Pulmonary artery endothelial cell (primary cell): ENCODE measurements around the gene NSMCE1. TPM values are rescaled to one million over a fixed set of nuclear protein-coding genes. Genes with fewer than 3 reads are reported as not detected.
"Not testable (repeated sequence)": the region's sequence is repeated elsewhere in the genome, so short reads cannot be mapped to it uniquely, and the experiment has no call there.

Experiments
- DNase-seq: peaks from one replicate; pipeline ENCODE4 v3.0.0-alpha.2; 2011; ENCODE audit warnings: low read depth, low spot score
- total RNA-seq: library from RNA; depleted of rRNA; stranded (reverse); fragments of >200 nt; gene quantifications from 2 replicates; pipeline ENCODE4 v1.2.3, GENCODE V29; 2014

NSMCE1 gene
- total RNA-seq, 1 donor from 2014 or later: 59.7 TPM

DNA sequence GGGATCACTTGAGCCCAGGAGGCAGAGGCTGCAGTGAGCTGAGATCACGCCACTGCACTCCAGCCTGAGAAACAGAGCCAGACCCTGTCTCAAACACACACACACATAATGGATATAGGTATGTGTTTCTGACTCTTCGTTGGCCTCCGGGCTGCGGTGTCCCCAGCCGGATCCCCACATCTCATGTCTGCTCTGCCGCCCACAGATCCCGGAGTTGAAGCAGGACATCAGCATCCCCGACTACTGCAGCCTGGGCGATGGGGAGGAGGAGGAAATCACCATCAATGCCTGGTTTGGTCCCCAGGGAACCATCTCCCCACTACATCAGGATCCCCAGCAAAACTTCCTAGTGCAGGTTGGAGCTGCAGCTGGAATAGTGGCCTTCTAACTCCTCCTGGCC, 49.8 kb downstream of the NSMCE1 start:
- no peak for DNase-seq

DNA sequence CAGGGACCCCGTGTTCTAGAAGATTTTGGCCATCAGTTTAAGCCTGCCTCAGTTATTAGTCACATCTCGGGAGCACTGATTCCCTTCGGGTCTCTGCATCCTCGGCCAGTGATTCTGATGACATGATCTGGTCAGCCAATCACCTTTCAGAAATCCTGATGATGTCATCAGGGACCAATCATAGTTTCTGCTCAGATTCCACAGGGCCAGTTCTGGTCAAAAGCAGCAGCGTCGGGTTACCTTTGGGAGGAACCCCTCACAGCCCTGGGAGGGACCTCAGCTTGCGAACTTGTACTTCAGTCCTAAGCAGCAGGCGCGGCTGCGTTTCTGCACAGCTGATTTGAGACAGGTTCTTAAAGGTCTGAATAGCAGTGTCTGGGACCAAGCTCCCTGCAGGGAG, 51.3 kb downstream of the NSMCE1 start:
- DNase-seq: no peak

DNA sequence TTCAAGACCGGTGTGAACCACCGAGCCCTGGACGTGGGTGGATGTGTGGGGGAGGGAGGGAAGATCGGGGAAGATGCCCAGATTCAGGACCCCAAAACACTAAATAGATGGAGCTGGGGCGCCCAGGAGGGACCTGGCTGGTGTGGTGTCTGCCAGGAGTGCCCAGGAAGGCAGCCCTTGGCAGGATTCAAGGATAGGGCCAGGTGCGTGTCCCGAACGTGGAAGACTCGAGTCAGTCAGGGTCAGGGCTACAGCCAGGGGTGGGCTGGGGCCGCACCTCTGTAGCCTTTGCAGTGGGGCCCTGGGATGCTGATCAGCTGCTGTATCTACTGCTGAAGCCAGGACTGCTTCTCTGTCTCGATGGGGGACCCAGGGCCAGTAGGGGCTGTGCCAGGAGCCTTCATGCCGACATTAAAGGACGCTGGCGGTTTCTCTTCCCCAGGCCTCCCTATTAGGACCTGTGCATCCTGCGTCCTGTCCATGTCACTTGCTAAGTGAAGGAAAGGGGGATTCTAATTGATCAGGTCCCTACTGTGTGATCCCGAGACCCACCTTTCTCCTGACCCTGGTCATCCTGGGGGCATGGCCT, 52.2 kb downstream of the NSMCE1 start:
- DNase-seq: no peak

DNA sequence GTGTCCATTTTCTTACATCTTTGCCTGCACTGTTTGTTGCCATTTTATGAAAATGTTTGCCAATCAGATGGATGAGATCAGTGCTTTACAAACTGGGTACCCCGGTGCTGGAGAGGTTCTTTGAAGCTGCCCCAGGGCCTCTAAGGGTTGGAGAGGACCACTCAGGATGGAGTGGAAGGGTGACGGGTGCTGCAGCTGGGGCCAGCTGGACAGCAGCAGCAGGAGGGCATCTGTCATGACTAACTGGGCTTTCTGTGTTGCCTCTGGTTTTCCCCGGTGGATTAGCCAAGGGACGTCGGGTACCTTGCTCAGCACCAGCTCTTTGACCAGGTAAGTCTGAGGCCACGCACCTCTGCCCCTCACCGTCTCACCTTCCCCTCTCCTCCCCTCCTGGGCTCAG, 52.9 kb downstream of the NSMCE1 start:
- no peak for DNase-seq

DNA sequence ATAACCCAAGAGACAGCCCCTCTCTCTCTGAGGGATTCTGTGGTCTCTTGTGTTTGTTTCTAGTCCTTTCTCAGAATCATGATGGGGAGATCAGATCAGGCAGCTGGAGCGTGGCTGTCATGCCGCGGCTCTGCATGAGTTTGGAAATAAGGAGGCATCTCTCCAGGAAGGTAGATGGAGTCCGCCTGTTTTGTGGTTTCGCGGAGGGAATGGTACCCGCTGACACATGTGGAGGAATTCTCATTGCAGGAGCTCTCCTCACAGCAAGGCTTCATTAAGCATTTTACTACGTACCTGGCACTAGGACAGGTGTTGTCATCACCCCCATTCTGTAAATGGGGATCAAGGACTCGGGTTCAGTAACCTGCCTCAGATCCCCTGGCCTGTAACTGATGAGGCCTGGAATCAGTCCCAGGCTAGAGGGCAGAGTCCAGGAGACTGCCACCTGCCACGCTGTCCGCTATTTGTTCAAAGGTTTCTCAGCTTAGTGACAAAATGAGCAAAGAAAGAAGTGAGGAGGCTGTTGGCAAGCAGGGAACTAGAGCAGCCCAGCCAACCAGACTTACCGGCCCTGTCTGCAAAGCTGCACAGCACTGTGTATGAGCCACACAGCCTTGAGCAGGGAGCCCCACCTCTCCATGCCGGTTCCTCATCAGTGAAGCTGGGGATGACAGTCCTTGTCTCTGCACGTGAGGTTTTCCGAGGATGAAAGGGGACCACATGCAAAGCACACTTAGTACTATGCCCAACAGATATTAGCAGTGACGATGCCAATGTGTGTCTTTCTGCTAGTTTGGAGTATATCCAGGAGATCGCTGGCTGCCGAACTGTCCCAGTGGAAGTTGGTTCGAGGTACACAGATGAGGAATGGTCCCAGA, 54.2 kb downstream of the NSMCE1 start:
- DNase-seq: no peak

DNA sequence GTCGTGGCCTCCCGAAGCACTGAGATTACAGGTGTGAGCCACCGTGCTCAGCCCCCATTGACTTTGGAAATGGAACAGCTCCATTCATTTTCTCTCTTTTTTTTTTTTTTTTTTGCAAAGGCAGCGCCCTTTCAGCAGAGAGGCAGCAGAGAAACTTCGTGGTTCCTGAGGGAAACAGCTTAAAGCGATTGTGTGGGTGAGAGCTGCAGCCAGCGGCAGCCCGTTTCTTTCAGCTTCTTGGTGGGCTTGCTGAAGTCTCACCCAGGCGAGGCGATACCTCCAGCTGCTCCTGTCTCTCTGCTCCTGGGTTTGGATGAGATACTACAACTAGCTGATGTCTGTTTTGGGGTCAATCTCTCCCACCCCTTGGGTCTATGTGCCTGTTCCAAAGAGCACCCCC, 57.5 kb downstream of the NSMCE1 start:
- DNase-seq: no peak

DNA sequence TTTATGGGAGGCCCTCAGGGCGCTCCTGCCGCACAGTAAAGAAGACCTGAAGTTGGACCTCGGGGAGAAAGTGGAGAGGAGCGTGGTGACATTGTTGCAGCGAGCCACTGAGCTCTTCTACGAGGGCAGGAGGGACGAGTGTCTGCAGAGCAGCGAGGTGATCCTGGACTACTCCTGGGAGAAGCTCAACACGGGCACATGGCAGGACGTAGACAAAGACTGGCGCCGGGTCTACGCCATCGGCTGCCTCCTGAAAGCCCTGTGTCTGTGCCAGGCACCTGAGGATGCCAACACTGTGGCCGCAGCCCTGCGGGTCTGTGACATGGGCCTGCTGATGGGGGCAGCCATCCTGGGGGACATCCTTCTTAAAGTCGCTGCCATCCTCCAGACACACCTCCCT, 58.4 kb downstream of the NSMCE1 start:
- DNase-seq: no peak

DNA sequence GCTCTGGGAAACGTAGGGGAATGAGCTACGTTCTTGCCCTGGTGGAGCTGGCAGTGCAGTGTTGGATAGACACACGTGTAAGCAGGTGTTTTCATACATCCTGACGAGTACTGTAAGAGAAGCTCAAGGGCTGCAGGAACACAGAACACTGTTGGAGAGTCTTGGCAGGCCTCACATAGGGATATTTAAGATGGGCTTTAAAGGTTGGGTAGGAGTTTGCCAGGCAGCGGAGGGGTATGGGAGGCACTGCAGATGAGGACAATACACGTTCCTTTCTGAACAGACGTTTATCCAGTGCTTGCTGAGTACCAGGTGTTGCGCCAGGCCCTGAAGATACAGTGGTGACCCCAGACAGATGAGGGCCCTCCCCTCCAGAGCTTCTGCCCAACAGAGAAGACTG, 59.0 kb downstream of the NSMCE1 start:
- DNase-seq: no peak

DNA sequence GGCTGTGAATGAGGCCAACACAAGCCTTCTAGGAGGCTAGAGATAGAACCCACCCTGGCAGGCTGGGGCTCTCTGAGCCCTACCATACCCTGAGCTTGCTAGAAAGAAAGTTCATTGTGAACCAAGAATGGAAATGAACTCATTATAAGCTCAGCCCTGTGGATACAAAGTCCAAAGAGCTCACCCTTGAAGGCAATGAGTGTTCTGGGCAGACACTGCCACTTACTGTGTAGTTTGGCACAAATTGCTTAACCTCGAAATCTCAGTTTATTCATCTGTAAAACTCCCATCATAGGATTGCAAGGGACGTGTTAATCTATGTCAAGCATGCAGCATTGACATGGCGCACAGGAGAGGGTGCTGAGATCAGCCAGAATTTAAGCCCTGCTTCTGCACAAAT, 59.8 kb downstream of the NSMCE1 start:
- DNase-seq: no peak

DNA sequence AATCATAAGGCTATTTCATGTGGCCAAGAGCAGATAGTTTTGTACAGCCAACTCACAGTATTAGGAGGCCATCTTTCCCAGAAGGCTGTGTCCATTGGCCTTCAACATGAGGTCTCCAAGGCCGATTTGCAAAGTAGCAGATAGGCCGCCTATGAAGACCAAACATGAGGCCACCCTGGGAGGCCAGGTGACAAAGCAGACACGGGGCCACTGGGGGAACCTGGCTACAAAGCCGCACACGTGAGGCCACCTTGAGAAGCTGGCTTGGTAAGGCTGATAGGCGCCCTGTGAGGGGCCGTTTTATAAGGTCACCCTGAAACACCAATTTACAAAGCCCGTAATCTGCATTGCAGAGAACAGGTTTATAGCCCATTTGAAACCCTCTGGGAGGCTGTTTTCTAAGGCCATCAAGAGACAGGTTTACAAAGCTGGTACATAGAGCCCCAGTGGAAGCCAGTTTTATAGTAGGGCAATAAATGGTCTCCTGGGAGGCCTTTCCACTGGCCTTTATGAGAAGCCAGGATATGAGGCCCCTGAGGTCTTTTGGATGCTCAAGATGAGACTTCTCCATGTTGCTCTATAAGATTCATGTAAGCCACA, 60.4 kb downstream of the NSMCE1 start:
- DNase-seq: no peak

DNA sequence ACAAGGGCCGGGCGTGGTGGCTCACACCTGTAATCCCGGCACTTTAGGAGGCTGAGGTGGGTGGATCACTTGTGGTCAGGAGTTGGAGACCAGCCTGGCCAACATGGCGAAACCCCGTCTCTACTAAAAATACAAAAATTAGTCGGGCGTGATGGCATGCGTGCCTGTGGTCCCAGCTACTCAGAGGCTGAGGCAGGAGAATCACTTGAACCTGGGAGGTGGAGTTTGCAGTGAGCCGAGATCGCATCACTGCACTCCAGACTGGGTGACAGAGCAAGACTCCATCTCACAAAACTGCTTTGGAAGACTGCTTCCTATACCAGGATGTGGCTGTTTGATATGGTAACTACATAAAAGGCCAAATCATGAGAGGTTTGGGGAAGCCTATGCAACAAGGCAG, 61.5 kb downstream of the NSMCE1 start:
- not testable (repeated sequence) for DNase-seq

DNA sequence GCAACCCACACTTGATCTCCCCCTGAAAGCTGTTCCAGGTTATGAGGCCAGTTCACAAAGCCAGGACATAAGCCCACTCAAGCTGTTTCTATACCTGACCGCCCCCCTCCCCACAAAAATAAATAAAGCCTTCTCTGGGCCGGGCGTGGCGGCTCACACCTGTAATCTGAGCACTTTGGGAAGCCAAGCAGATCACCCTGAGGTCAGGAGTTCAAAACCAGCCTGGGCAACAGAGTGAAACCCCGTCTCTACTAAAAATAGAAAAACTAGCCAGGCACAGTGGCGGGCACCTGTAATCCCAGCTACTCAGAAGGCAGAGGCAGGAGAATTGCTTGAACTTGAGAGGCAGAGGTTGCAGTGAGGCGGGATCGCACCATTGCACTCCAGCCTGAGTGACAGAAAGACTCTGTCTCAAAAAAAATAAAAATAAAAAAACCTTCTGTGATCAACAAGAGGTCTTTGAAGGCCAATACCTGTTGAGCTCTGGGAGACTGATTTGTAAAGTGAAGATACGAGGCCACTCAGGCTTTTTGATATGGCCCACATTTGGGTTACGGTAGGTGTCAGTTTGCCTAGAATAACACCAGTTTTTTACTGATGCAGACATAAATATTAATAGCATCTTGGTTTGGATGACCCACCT, 63.0 kb downstream of the NSMCE1 start:
- no peak for DNase-seq

DNA sequence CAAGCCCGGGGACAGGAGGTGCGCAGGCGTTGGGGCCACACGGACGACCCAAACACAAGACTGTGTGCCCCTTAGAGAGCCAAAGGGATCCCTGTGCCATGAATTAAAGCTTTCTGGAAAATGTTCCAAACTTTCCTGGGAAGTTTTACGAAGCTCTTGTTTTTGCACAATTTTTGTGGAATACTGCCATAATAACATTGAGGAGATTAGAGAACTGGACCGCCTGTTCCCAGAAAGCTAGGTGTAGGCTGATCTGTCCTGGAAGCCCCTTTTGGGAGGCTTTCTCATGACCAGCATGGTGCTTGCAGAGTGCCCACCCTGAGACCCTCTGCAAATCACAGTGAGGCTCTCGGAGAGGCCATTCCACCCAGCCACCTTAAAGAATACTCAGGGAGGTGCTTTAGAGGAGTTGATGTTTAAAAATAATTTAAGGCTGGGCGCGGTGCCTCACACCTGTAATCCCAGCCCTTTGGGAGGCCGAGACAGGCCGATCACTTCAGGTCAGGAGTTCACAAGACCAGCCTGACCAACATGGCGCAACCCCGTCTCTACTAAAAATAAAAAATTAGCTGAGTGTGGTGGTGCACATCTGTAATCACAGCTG, 64.2 kb downstream of the NSMCE1 start:
- DNase-seq: no peak

DNA sequence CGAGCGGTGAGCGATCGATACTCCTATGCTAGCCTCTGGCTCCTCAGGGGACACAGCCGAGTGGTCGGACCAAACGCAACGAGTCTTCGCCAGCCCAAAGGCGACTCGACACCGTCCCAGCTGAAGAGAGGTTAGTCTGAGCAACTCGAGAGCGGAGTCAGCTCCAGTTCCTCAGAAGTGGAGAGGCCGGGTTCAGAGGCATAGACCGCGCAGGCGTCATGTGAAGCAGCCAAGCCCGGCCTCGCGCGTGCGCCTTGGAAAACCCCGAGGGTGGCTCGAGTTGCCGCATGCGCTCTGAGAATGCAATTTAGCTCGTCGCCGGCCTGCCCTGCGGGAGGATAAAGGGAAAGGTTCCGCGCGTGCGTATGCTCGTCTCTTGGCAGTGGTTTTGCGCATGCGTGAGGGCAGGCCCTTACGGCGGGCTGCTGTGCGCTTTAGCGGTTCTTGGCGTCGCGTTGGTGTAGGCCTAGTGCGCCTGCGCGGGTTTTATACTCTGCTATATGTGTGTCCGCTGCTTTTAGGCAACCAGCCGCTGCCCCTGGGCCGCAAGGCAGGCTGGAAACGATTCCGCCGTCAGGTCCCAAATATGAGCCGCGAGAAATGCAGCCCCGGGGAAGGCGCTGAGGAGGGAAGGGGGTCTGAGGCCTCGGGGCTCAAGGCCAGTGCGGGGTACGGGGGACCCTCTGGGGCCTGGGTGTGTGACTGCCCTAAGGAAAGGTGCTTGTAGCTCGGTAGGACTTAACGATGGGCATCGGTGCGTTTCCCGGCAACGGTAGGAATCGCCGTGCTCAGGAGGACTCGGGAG, 64.9 kb downstream of the NSMCE1 start, which contains the start of gene KDM8:
Gene KDM8 (plus strand): TSS at position 20 of the 805 bp plus-strand sequence. CDS start 6,598 bp downstream, outside the sequence.
- DNase-seq: peak; percentile 98

DNA sequence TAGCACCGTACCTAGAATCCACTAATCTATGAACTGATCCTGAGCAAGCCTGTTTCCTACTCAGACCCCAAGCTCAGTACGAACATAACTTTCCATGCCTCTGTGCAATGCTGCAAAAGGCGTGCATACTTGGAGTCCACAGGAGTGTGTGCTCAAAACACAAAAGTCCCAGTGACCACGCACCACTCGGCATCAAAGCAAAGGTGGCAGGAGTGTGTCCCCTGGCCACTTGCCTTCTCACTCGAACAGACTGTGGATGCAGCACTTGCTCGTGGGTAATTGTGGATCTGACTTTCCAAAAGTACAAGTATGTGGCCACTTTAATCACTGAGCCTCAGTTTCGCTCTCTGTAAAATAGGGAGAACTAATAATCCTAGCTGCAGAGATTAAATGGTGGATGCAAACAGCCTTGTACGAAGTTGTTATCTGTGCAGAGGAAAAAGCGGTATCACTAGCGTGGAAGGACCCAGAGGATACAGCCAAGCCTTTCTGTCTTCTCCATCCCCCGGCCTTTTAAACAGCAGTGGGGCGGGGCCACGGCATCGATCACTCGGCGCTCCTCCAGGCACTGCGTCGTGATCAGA, 65.6 kb downstream of the NSMCE1 start:
- DNase-seq: peak; percentile 82

DNA sequence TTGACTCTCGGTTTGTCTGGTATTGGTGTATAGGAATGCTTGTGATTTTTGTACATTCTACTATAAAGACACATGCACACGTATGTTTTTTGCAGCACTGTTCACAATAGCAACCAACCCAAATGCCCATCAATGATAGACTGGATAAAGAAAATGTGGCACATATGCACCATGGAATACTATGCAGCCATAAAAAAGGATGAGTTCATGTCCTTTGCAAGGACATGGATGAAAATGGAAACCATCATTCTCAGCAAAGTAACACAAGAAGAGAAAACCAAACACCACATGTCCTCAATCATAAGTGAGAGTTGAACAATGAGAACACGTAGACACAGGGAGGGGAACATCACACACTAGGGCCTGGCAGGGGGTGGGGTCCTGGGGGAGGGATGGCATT, 67.7 kb downstream of the NSMCE1 start:
- DNase-seq: not testable (repeated sequence)

DNA sequence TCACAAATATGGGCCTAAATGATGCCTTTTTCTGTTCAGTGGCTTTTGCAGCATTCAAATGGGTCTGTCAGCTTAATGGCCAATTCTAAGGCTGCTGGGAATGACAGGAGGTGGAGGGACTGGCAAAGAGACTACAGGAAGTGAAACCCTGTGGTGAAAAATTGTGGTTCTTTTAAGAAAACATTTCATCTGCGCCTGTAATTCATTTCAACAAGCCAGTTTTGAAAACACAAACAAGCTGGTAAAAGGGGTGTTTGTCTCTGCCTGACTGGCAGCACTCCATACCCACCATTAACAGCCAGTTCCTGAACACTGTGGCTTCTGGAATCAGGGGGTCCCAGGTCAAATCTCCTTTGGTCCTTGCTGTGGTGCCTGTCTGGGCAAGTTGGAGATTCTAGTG, 68.8 kb downstream of the NSMCE1 start:
- DNase-seq: no peak

DNA sequence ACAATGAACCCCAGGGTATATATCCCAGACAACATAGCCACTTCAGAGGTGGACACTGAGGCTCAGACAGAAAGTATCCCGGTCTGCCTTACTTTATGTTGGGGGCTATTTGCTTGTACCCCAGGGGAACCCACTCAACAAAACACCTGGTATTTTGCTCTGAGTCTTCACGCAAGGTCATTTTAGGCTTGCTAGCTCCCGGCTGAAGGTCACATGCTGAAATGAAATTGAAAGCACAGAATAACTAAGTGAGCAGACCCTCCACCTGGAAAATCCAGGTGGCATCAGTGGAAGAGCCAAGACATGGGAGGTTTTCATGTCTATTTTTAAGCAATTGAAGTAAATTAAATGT, 69.4 kb downstream of the NSMCE1 start:
- no peak for DNase-seq

DNA sequence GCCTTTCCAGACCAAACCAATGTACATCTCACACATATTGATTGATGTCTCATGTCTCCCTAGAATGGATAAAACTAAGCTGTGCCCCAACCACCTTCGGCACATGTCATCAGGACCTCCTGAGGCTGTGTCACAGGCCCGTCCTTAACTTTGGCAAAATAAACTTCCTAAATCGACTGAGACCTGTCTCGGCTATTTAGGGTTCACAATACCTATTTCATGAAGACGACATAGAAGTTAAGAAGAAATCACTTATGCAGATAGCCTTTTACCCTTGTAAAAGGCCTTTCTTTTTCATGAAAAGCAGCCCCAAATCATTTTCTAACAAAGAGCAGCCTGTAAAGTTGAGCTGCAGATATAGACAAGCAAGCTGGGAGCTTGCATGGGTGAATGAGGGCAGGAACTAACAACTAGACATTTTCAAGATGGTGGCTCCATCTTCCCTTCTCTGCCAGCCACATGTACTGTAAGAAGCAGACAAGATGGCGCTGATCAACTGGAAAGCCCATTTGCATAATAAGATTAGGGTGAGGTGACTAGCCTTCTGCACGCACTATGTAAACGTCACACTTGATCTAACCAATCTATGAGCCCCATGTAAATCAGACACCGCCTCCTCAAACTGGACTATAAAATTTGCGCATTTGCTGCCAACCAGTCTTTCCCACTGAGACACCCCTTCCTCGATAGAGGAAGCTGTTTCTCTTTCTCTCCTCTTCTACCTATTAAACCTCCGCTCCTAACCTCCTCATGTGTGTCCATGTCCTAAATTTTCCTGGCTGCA, 69.9 kb downstream of the NSMCE1 start:
- DNase-seq: no peak

DNA sequence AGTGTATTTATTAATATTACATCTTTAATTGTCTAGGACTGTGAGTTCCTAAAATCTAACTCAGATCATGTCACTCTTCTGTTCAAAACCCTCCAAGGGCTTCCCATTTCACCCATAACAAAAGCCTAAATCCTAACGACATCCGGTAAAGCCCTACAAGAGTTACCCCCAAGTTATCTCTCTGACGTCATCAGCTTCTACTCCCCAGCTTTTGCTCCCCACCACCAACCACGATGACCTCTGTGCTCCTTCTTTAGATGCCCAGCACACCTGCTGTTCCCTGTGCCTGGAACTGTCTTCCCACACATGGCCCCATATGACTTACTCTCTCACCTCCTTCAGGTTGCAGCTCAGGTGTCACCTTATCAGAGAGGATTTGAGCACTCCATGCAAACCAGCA, 71.6 kb downstream of the NSMCE1 start:
- no peak for DNase-seq
